Right lobe of liver (tissue), 4 donors: ENCODE measurements around the gene AP4S1.

ENCODE experiments used
- CTCF ChIP-seq, 4 donors: fragments of 200-600 bp in 3 of 4; fragments of 450-650 bp in 1 of 4; IDR thresholded peaks; one replicate each; pipeline versions ENCODE4 v1.5.1 to v1.8.0; 2016 to 2022; ENCODE audit warnings: antibody characterized with exemption in 4 of 4, mild to moderate bottlenecking in 2 of 4
- POLR2A ChIP-seq: fragments of 450-650 bp; IDR thresholded peaks from one replicate; pipeline ENCODE4 v1.6.1; 2017; ENCODE audit warnings: antibody characterized with exemption, mild to moderate bottlenecking
- donor health status: DM: no; HTN: no; CAD: no.
- donor health status: DM: no; HTN: no; CAD: no.
- donor health status: DM: no; HTN: yes; CAD: no.

GRCh38 chr14:31085027-31085426 is 59.6 kb downstream of the AP4S1 start:
- TF ChIP-seq CTCF (IDR thresholded peaks at IDR 0.05): no peak
- TF ChIP-seq POLR2A: no peak
